Subcutaneous adipose tissue (tissue), 4 donors: ENCODE data around the gene AGBL5. TPM values are rescaled to one million over a fixed set of nuclear protein-coding genes. Genes with fewer than 3 reads are reported as not detected.

Experiments
- CTCF ChIP-seq: fragments of 450-650 bp; IDR thresholded peaks from one replicate; pipeline ENCODE4 v1.5.1; 2016; ENCODE audit warnings: low read depth, mild to moderate bottlenecking, control low read depth, antibody characterized with exemption, moderate library complexity
- total RNA-seq, 4 donors: library from RNA; depleted of rRNA; stranded (reverse); fragments of >200 nt; gene quantifications; one replicate each; pipeline ENCODE4 v1.1.0, GENCODE V29; 2016

AGBL5 gene
- total RNA-seq, 4 donors from 2014 or later, result 5.7 to 11.3 (median 9.1) TPM

- no peak for TF ChIP-seq CTCF
Measured at GRCh38 chr2:27042985-27043634, 8.4 kb upstream of the AGBL5 start.

- no peak for TF ChIP-seq CTCF
Measured at GRCh38 chr2:27049422-27050280, 1.8 kb upstream of the AGBL5 start.

- TF ChIP-seq CTCF, result no peak
Measured at GRCh38 chr2:27050281-27050995, 1.0 kb upstream of the AGBL5 start.

GRCh38 chr2:27051902-27052645 is 606 bp downstream of the AGBL5 start:
- no peak for TF ChIP-seq CTCF

GRCh38 chr2:27053321-27053720 is 1.9 kb downstream of the AGBL5 start:
- no peak for TF ChIP-seq CTCF

DNA sequence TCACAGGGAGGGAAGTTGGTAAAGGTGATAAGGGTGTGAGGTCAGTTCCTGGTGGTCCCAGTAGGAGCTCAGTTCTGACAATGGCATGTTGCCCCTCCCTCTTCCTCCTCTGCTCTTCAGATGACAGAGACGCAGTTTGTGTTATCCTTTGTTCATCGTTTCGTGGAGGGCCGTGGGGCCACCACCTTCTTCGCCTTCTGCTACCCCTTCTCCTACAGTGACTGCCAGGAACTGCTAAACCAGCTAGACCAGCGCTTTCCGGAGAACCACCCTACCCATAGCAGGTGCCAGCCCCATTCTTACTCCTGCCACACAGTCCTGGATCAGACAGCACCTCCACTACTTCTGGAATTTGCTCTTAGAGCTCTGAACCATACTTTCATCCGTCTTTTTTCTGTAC is 2.3 kb downstream of the AGBL5 start:
- no peak for TF ChIP-seq CTCF
